HG03060 (cell line): ENCODE results near the gene MLLT1.

ENCODE experiments used
- ATAC-seq: cut with Tn5 transposase; IDR thresholded peaks from one replicate; pipeline ENCODE4 v1.9.1; 2021; ENCODE audit warnings: low read depth, moderate number of reproducible peaks; ENCODE audit not compliant: unreplicated experiment

Gene MLLT1

GRCh38 chr19:6260376-6260775, 19.4 kb downstream of the MLLT1 start:
- no peak for ATAC-seq

- ATAC-seq, result no peak
Observed at GRCh38 chr19:6259312-6259861, 20.4 kb downstream of the MLLT1 start.

GRCh38 chr19:6258812-6259311, 20.9 kb downstream of the MLLT1 start:
- no peak for ATAC-seq

- ATAC-seq, result no peak
Observed at GRCh38 chr19:6253954-6254733, 25.6 kb downstream of the MLLT1 start.

- ATAC-seq, result no peak
Observed at GRCh38 chr19:6252066-6252465, 27.7 kb downstream of the MLLT1 start.

GRCh38 chr19:6250909-6251308, 28.9 kb downstream of the MLLT1 start:
- ATAC-seq, result no peak

- no peak for ATAC-seq
Observed at GRCh38 chr19:6250024-6250615, 29.7 kb downstream of the MLLT1 start.

GRCh38 chr19:6249296-6249695, 30.5 kb downstream of the MLLT1 start:
- ATAC-seq, result no peak

GRCh38 chr19:6248844-6249243, 30.9 kb downstream of the MLLT1 start:
- no peak for ATAC-seq

- no peak for ATAC-seq
Observed at GRCh38 chr19:6248341-6248740, 31.4 kb downstream of the MLLT1 start.

- ATAC-seq, result no peak
Observed at GRCh38 chr19:6247007-6247288, 32.8 kb downstream of the MLLT1 start.

GRCh38 chr19:6246174-6247006, 33.4 kb downstream of the MLLT1 start:
- ATAC-seq, result no peak

- no peak for ATAC-seq
Observed at GRCh38 chr19:6242677-6243076, 37.1 kb downstream of the MLLT1 start.

GRCh38 chr19:6241680-6242377, 37.9 kb downstream of the MLLT1 start:
- no peak for ATAC-seq

- no peak for ATAC-seq
Observed at GRCh38 chr19:6241056-6241455, 38.7 kb downstream of the MLLT1 start.

GRCh38 chr19:6239871-6240676, 39.7 kb downstream of the MLLT1 start:
- no peak for ATAC-seq

- ATAC-seq, result no peak
Observed at GRCh38 chr19:6239401-6239844, 40.4 kb downstream of the MLLT1 start.

- ATAC-seq, result no peak
Observed at GRCh38 chr19:6238643-6239281, 41.0 kb downstream of the MLLT1 start.

- ATAC-seq, result no peak
Observed at GRCh38 chr19:6238256-6238642, 41.5 kb downstream of the MLLT1 start.
